GM18526 (cell line): ENCODE data around the gene TMED3.

ENCODE experiments used
- POLR2A ChIP-seq: IDR thresholded peaks from 3 replicates; pipeline ENCODE4 v1.6.1; 2011; ENCODE audit not compliant: insufficient read length; ENCODE audit errors: extremely low read depth

TMED3 gene

DNA sequence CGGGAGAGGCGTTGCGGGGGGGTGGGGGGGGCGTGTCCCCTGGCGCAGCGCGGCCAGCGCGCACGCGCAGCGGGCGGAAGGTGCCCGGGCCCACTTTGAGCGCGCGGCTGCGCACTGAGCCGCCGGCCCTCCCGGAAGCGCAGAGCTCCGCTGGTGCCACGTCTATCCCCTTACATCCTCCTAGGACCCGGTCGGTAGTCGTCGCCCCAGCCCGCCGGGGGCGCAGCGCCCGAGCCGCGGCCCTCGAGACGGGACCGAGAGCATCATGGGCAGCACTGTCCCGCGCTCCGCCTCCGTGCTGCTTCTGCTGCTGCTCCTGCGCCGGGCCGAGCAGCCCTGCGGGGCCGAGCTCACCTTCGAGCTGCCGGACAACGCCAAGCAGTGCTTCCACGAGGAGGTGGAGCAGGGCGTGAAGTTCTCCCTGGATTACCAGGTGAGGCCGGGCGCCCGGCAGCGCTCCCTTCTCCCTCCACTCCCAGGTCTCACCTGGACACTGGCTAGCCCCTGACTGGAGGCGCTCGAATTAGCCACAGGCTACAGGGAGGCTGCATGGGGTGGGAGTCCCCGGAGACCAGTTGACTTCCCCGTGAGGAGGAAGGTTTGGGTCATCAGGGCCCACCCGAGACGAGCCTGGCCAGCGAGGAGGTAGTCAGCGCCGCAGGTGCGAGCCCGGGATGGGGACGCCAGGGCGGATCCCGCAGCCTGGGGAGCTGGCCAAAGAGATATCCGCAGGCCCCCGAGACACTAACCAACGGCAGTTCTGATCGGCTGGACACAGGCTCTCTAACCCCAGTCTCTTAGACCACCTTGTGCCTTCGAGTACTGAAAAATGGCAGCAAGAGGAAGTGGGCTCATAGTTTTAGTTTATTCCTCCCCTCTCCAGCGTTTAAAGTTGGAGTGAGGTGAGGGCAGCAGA, at the start of gene TMED3:
TSS of gene TMED3 (plus strand) at position 128 of the 916 bp plus-strand sequence. CDS start at position 266, 138 bp downstream.
- TF ChIP-seq POLR2A = peak; percentile 73

DNA sequence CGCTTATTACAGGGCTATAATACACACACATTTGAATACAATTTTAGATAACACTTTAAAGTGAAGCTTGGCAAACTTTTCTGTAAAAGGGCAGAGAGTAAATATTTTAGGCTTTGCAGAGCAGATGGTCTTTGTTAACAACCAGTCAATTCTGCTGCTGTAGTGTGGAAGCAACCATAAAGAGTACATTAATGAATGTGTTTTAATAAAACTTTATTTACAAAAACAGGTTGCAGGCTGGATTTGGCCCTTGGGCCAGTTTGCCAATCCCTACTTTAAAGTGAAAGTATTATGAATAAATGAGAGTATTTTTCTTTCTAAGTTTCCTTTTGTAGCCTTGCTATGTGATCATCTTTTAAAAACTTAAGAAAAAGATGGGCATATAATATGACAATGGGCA, 49.1 kb upstream of the TMED3 start:
- no peak for TF ChIP-seq POLR2A

DNA sequence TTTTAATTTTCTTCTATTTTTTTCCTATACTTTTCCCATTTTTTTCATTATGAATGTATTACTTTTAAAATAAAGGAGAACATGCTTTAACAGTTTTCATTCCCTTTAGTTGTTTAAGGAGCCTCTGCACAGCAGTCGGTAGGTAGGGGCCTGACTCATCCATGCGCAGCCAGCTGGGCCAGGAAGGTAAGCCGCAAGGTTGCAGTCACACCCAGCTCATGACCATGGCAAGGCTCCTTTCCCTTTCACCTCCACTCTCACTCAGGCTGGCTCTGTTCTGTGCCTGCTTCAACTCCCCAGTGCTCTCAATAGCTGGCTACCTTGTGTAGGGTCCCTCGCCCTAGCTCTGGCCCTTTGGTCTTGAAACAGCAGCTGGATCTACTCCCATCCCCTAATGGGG, 45.7 kb upstream of the TMED3 start:
- TF ChIP-seq POLR2A = no peak

DNA sequence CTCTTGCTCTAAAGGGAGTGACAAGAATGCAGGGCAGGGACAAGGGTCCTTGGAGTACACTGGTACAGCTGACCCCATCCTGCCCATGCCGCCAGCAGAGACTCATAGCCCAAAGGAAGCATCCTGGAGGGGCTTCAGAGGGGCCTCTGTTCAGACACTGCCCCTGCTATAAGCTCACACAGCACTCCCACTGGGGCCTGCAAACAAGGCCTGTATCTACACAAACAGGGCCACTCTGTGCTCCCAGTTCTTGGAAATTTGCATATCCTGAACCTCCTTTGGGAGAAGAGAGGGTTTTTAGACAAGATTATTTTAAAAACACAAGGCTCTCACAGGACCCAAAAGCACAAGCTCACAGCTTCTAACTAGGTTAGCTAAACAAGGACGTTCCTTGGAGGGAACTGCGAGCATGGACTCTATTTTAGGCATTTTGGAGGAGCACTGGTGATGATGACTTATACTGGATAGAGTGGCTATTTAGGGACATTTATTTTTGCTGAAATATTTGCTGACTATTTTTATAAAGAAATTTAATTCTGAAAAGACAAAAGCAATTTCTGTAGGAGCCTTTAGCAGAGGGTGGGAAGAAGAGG, 44.8 kb upstream of the TMED3 start:
- no peak for TF ChIP-seq POLR2A

DNA sequence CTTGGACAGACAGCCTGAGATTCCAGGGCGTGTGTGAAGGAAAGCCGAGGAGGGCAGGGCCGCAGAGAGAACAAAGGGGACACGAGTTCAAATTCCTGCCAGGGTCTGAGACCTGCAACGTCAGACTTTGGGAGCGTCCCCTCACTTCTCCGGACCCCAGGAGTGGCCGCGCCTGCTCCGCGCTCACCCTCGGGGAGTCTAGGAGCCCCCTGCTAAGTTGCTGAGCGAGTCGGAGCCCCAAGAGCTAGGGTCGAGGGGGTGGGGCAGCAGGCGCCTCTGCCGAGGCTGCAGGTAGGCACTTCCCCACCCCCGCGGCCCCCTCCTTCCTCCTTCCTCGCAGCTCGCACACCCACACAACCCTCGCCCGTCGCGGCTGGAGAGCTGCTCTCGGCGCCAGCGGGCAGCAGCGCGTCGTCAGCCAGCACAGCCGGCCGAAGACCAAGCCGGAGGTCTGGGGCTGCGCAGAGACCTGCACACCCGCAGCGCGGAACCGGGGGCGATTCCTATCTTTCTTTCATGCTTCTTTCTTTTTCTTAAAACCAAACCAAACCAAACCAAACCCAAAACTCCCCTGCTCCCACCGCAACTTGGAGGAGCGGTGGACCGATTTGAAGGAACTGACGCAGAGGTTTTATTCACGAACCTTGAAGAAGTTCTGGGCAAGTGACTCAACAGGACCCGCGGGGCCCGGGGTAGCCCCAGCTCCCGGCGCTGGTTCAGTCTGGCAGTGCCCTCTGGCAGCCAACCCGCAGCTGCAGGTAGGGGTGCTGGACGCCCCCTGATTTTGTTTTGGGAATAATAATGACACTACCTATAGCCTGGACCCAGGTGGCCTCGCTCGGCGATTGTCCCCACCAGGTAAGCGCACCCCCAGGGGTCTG, 28.3 kb upstream of the TMED3 start, which contains the start of gene ANKRD34C:
TSS of gene ANKRD34C (plus strand) at position 352 of the 881 bp plus-strand sequence. CDS start 10,563 bp downstream, outside the sequence.
- TF ChIP-seq POLR2A = no peak

DNA sequence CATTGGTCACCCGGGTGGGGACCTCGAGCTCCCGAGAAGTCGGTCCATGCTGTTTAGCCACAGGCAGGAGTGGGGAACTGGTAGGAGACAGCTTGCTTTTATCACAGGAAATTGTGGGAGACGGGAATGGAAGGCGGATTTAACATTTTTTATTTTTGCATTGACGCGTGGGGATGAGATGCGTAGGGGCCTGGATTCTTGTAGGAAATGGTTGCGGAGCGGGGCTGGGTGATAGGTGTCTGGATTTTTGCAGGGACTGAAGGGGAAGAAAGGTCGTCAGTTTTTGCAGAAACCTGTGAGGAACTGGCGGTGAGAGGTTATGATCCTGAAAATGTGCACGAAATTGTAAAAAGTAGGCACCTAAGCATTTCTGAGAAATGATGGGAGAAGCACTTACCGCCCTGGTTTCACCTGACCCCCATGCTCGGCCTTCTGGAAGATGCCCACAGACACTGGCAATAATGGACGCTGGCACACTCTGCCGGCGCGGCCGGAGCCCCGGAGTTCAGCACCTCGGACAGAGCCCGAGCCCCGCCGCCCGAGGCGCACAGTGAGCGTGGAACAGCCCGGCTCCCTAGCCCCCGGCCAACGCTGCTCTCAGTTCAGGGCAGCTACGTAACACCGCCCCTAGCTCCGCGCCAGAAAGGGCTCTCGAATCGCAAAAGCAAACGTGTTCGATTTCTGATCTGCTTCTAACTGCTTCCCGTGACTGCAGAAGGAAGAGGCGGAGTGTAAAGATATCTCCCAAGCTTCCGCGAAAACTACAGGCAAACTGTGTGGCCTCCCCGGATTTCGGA, 27.5 kb upstream of the TMED3 start:
- no peak for TF ChIP-seq POLR2A

DNA sequence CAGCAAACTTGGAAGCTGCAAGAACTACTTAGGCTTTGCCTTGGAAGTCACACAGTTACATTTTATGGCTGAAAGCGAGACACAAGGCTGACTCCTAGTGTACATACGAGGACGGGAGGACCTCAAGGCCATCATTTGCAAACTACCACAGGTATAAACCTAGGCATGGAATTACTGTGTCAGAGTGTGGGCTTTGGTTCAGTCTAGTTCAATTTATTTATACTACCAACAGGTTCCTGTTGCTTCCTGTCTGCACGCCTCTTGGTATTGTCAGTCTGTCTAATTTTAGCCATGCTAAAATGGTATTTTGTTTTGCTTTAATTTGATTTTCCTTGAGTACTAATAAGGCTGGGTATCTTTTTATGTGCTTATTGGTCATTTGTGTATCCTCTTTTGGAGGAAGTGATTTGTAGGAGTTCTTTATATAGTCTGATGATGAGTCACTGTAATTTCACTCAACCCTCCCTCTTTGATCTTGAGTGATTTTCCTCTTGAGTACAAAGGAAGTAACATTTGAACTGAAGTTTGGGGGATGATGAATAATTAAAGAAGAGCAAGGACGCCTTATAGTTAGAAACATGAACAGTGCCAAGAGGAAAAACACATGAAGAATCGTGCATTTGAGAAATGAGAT, 20.2 kb upstream of the TMED3 start:
- no peak for TF ChIP-seq POLR2A

DNA sequence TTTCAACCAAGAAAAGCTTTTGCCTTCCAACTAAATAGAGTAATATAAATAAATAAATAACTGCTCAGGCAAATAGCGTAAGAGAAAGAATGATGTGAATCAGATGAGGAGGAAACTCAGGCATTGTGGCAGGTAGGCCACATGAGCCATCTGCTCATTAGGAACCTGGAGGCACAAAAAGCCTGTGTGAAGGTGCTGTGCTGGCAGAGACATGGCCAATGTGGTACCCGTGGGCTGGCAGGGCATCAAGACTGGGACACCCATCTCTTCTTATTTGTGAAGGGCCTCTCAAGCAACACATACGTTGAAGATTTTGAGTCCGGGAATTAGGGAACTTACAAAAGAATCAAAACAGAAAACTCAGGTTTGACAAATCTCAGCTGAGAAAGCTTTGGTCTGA, 18.9 kb upstream of the TMED3 start:
- no peak for TF ChIP-seq POLR2A

DNA sequence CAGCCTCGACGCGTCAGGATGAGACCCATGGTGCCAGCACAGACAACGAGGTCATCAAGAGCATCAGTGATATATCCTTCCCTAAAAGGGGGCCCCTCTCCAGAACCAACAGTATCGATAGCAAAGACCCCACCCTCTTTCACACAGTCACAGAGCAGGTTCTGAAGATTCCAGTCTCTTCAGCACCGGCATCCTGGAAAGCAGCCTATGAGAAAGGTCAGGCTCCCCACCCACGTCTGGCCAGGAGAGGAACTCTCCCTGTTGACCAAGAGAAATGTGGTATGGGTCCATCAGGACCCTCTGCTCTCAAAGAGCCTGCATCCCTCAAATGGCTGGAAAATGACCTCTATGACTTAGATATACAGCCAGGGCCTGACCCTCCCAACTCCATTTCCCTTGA, 16.8 kb upstream of the TMED3 start:
- TF ChIP-seq POLR2A = no peak

DNA sequence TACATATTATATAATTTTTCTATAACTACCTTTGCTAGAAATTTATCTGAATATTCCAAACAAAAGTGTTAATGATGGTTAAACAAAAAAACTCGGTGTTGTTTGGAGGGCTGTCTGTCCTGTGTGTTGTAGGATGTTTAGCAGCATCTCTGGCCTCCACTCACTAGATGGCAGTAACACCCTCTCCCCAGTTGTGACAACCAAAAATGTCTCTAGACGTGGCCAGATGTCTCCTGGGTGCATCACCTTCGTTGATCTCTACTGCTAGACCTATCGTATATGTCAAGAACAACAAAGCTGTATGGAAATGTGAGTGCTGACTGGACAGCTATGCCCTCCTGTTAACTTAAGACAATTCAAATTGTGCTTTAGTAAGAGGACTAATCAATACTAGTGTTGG, 14.3 kb upstream of the TMED3 start:
- no peak for TF ChIP-seq POLR2A

DNA sequence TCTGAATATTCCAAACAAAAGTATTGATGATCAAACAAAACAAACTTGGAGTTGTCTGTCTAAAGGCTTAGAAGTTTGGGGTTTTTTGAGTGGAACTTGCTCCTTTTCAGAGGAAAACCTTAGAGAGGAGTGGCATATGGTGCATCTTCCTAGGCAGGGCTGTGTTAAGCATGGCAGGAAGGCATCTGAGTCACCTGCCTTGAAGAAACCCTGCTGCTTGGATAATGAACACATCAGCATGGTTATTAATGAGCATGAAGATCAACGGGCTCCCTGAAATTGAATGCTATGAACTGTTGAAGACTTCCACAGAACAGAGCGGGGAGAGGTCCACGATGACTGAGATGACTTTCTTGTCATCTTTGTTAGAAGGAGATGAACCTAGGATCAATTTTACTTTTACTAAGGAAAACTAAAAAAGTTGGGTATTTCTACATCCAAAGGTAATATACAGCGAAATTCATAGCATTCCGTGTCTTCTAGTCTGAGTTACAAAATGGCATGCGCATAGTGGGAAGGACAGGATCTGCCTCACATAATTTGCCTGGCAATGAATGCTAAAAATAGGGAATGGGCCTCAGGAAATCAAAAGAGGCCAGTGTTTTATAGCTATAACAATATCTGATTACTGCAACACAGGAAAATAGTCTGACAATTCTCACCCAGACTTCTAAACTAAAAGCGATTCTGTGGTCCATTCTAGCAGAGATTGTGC, 11.6 kb upstream of the TMED3 start:
- TF ChIP-seq POLR2A = no peak

DNA sequence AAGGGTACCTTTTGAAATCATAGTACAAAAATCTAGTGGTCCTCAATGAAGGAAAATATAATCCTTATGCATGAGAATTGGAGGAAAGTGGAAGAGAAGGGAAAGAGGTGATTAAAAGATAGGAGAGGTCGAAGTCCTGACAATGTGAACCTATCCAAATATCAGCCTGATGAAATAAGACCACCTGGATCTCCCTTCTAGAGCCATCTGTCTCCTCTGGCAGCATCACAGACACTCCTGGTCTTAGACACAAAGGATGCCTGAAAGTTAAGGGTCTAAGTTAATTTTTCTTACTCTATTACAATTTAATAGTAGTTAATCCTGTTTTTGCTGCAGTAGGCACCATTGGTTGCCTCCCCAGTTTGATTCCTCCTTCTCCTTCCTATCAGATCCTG, 11.1 kb upstream of the TMED3 start:
- no peak for TF ChIP-seq POLR2A

DNA sequence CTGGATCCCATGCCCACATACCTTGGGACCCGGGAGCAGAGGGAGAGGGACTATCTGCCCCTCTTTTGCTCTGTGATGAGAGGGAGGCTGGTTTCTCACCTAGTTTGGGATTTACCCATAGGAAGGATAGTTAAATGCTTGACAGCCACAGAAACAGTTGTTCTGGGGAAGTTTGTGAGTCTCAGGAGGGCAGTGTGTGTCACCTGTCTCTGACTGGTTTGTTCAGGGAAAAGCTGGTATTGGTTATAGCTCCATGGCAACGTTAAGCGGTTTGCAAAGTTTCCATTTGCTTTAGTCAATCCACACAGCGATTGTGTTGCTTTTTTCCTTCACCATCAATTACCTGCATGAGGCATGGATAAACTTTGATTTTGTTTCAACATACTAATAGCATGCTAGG, 3.7 kb upstream of the TMED3 start:
- no peak for TF ChIP-seq POLR2A

DNA sequence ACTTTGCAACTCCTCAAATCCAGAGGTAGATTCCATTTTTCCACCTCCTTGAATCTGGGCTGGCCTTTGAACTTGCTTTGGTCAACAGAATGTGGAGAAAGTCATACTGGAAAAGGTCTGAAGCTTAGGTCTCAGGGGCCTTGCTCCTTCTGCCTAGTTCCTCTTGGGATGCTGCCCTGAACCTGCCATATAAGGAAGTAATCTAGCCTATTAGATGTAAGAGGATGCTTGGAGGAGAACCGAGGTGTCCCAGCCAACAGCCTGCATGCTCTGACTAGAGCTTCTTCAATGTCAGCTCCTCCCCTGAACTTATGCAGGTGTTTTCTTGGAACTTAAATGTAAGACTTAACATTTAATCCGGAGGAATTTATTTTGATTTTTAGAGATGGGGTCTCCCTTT, 2.0 kb upstream of the TMED3 start:
- no peak for TF ChIP-seq POLR2A
